ENCODE results near the gene EFCC1. TPM values are rescaled to one million over a fixed set of nuclear protein-coding genes. Genes with fewer than 3 reads are reported as not detected.

The EFCC1 gene
- total and polyA plus RNA-seq, 9 donors = 0.61 to 2.0 (median 0.79) TPM

DNA sequence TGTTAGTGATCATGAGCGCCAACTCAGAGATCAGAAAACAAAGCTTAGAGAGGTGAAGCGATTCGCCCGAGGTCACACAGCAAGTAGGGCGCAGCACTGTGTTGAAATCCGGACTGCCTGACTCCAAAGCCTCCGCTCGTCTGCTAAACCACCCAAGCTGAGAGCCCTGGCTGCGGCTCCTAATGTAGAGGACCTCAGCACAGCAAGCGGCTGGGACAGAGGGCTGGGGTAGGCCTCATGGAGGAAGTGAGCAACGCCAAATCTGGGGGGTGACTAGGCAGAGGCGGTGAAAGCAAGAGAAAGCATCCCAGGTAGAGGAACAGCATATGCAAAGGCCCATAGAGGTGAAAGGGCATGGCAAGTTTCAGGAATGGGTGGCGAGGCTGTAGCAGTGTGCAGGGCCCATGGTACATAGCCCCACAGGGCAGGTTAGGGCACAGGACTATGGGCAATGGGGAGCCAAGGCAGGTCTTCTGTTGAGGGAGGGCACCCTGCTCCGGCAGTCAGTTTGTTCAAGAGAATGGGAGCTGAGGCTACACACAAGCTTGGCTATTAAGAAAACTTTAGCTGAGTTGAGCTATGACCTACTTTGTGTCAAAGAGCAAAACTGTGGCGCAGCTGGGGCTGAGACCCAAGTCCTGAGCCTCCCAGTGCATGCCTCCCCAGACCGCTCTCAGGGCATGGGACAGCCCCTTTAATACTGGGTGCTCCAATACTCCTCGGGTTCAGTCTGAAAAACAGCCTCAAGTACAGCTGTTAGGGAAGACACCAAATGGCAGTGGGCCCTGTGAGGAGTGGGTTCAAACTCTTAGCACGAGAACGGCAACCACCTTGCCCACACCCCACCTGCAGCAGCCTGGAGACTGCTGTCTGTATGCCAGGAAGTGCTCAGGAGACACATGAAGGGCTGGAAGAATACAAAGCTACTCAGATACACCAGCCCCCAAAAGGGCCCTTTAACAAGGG, 6.2 kb upstream of the EFCC1 start:
- H3K4me3 ChIP-seq (ENCODE audit: low read length) = no peak overlapping the region
- whole genome bisulfite sequencing (ENCODE audit: insufficient coverage) = 84% methylated on average over 18 of the region's 19 CpGs

DNA sequence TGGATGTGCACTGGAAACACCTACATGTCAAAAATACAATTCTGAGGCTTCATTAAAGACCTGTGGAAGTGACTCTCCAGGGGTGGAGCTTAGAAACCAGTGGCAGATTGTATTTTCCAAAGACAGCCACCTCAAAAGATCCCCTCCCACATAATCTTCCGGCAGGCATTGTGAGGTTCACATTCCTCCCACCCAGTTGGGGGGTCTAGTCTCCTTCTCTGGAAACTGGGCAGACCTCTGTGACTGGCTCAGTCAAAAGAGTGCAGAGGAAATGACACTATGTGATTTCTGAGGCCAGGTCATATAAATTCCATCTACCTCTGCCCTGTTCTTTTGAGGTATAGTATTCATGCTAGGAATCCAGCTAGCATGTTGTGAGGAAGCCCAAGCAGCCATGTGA, 5.4 kb upstream of the EFCC1 start:
- WGBS (ENCODE audit: insufficient coverage) = no CpG with 5 or more reads among the region's 1 CpG
- no peaks in the 10 kb centered on the region for H3K9me3 ChIP-seq (replicated peaks; ENCODE audit: control insufficient read depth, low read depth, low read length)

More for the DNA sequence above, 6.2 kb upstream of the EFCC1 start:
- H3K36me3 ChIP-seq (ENCODE audit: control insufficient read depth, insufficient read depth, low read length) = no peaks in the 10 kb centered on the region
- DNase-seq = no peak
- peaks cover 50% of the 10 kb centered on the region for H3K27me3 ChIP-seq (ENCODE audit: control insufficient read depth, insufficient read depth, low read length)
- H3K4me1 ChIP-seq (ENCODE audit: control insufficient read depth, insufficient read depth, low read length) = peaks cover 13% of the 10 kb centered on the region
- H3K9me3 ChIP-seq (replicated peaks; ENCODE audit: control insufficient read depth, low read depth, low read length) = no peaks in the 10 kb centered on the region
- no peak overlapping the region for H3K27ac ChIP-seq (ENCODE audit: low read length)

DNA sequence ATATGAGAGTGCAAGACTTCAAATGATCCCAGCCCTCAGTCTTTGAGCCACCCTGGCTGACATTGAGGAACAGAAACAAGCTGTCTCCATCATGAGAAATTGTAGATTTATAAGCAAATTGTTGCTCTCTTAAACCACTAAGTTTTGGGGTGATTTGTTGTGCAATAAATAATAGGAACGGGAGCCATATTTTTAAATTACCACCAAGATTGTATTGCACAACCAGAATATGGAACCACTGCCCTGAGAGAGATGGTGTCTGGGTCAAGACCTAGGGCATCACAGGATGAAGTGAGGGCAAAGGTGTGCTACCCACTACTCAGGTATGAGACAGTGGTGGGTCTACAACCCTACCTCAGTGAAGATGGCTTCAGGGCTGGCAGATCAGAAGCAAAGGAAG, 4.9 kb upstream of the EFCC1 start:
- no peak overlapping the region for H3K27ac ChIP-seq (ENCODE audit: low read length)
- no peak overlapping the region for H3K4me3 ChIP-seq (ENCODE audit: low read length)
- peaks cover 18% of the 10 kb centered on the region for H3K4me1 ChIP-seq (ENCODE audit: control insufficient read depth, insufficient read depth, low read length)
- no peaks in the 10 kb centered on the region for H3K9me3 ChIP-seq (replicated peaks; ENCODE audit: control insufficient read depth, low read depth, low read length)
- DNase-seq = no peak
- no peaks in the 10 kb centered on the region for H3K36me3 ChIP-seq (ENCODE audit: control insufficient read depth, insufficient read depth, low read length)
- H3K27me3 ChIP-seq (ENCODE audit: control insufficient read depth, insufficient read depth, low read length) = peaks cover 63% of the 10 kb centered on the region
- no CpG with 5 or more reads among the region's 1 CpG for WGBS (ENCODE audit: insufficient coverage)

More for the DNA sequence above, 5.4 kb upstream of the EFCC1 start:
- Histone ChIP-seq H3K27ac (ENCODE audit: low read length) (no peak overlapping the region), H3K4me3 (ENCODE audit: low read length) (no peak overlapping the region), H3K36me3 (ENCODE audit: control insufficient read depth, insufficient read depth, low read length) (no peaks in the 10 kb centered on the region), H3K4me1 (ENCODE audit: control insufficient read depth, insufficient read depth, low read length) (peaks cover 15% of the 10 kb centered on the region), H3K27me3 (ENCODE audit: control insufficient read depth, insufficient read depth, low read length) (peaks cover 59% of the 10 kb centered on the region)
- DNase-seq = no peak

DNA sequence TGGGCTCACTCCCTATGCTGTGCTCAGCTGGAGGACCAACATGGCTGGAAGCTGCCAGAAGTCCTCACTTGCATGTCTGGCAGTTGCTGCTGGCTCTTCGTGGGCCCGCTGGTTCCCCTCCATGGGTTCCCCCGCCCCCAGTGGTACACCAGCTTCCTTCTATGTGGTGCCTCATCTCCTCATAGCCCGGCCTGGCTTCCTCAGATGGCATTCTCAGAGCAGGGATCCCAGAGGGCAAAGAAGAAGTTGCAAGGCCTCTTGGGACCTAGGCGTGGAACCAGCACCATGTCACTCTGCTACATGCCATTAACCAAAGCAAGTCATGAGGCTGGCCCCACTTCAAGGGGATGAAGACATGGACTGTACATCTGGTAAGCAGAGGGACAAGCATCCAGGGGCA, 4.4 kb upstream of the EFCC1 start:
- H3K36me3 ChIP-seq (ENCODE audit: control insufficient read depth, insufficient read depth, low read length) = no peaks in the 10 kb centered on the region
- peaks cover 69% of the 10 kb centered on the region for H3K27me3 ChIP-seq (ENCODE audit: control insufficient read depth, insufficient read depth, low read length)
- H3K27ac ChIP-seq (ENCODE audit: low read length) = no peak overlapping the region
- DNase-seq = no peak
- peaks cover 18% of the 10 kb centered on the region for H3K4me1 ChIP-seq (ENCODE audit: control insufficient read depth, insufficient read depth, low read length)
- 76% methylated on average over 5 of the region's 5 CpGs for WGBS (ENCODE audit: insufficient coverage)
- no peaks in the 10 kb centered on the region for H3K9me3 ChIP-seq (replicated peaks; ENCODE audit: control insufficient read depth, low read depth, low read length)
- no peak overlapping the region for H3K4me3 ChIP-seq (ENCODE audit: low read length)

DNA sequence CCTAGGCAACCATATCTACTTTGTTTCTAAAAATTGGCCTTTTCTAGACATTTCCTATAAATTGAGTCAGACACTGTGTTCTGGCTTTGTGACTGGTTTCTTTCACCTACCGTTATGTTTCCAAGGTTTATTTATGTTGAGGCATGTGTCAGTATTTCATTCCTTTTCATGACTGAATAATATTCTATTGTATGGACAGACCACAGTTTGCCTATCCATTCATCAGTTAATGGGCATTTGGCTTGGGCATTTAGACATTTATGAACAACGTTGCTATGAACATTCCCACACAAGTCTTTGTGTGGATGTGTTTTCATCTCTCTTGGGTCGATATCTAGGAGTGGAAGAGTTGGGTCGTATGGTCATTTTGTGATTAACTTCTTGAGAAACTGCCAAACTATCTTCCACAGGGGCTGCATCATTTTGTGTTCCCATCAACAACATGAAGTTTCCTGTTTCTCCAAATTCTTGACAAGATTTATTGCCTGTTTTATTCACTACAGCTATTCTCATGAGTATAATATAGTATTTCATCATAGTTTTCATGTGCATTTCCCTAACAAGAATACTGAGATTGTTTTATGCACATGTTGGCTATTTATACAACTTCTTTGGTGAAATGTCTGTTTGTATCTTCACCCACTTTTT, 3.5 kb upstream of the EFCC1 start:
- no peak overlapping the region for H3K27ac ChIP-seq (ENCODE audit: low read length)
- H3K36me3 ChIP-seq (ENCODE audit: control insufficient read depth, insufficient read depth, low read length) = no peaks in the 10 kb centered on the region
- peaks cover 18% of the 10 kb centered on the region for H3K4me1 ChIP-seq (ENCODE audit: control insufficient read depth, insufficient read depth, low read length)
- H3K9me3 ChIP-seq (replicated peaks; ENCODE audit: control insufficient read depth, low read depth, low read length) = no peaks in the 10 kb centered on the region
- H3K27me3 ChIP-seq (ENCODE audit: control insufficient read depth, insufficient read depth, low read length) = peaks cover 76% of the 10 kb centered on the region
- no peak overlapping the region for H3K4me3 ChIP-seq (ENCODE audit: low read length)
- no peak for DNase-seq
- whole genome bisulfite sequencing (ENCODE audit: insufficient coverage) = no CpG with 5 or more reads among the region's 4 CpGs

DNA sequence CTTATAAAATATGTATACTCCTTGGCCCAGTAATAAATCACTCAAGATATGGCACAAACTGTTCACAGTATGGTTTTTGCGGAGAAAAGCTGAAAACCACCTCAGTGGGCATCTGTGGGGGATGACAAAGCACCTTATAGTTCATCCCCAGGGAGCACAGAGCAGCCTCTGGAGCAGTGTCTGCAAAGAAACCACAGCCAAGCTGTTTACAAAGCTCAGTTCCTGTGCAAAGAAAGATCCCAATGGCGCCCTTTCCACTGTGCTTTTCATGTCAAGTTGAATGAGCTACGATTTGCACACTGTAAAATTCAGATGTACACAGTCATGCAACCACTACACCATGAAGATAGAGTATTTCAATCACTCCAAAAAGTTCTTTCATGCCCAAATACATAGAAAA, 2.5 kb upstream of the EFCC1 start:
- WGBS (ENCODE audit: insufficient coverage) = no CpG with 5 or more reads among the region's 3 CpGs
- no peak for DNase-seq
- no peak overlapping the region for H3K27ac ChIP-seq (ENCODE audit: low read length)
- peaks cover 15% of the 10 kb centered on the region for H3K4me1 ChIP-seq (ENCODE audit: control insufficient read depth, insufficient read depth, low read length)
- H3K4me3 ChIP-seq (ENCODE audit: low read length) = no peak overlapping the region
- H3K9me3 ChIP-seq (replicated peaks; ENCODE audit: control insufficient read depth, low read depth, low read length) = no peaks in the 10 kb centered on the region
- H3K27me3 ChIP-seq (ENCODE audit: control insufficient read depth, insufficient read depth, low read length) = peaks cover 76% of the 10 kb centered on the region
- H3K36me3 ChIP-seq (ENCODE audit: control insufficient read depth, insufficient read depth, low read length) = no peaks in the 10 kb centered on the region

DNA sequence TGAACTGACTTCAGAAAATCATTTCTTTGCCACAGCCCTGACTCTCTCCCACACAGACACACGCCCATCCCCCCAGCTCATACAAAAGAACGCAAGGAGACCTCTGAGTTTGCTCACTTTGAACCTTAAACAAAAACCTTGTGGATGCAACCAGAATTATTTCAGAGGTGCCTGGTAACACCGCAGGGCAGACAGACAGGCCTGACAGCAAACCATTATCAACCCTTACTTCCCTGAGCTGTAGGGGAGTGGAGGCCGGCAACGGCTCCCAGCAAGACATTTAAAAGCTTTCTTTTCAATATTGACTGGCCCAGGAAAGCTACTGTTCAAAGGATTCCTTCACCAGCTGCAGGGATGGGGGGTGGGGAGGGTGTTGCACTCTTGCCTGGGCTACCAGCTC, 2.0 kb upstream of the EFCC1 start:
- DNase-seq = no peak
- H3K4me3 ChIP-seq (ENCODE audit: low read length) = no peak overlapping the region
- H3K4me1 ChIP-seq (ENCODE audit: control insufficient read depth, insufficient read depth, low read length) = peaks cover 13% of the 10 kb centered on the region
- 80% methylated on average over 2 of the region's 5 CpGs for WGBS (ENCODE audit: insufficient coverage)
- H3K9me3 ChIP-seq (replicated peaks; ENCODE audit: control insufficient read depth, low read depth, low read length) = no peaks in the 10 kb centered on the region
- peaks cover 75% of the 10 kb centered on the region for H3K27me3 ChIP-seq (ENCODE audit: control insufficient read depth, insufficient read depth, low read length)
- no peak overlapping the region for H3K27ac ChIP-seq (ENCODE audit: low read length)
- no peaks in the 10 kb centered on the region for H3K36me3 ChIP-seq (ENCODE audit: control insufficient read depth, insufficient read depth, low read length)

DNA sequence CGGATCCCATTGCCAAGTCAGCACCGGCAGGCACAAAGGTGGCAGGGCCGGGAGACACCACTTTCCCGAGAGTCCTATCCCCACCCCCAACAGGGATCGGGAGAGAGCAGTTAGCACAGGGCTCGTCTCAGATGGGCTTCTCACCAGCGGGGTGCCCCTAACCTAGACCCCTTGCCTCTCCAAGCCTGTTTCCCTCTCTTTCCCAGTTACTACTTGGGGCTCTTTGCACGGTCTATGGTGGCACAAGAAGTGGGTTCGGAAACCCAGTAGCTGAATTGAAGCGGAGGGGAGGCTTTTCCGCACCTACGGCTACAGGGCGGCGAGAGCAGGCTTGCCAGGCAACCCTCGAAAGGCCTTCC, 383 bp upstream of the EFCC1 start:
- no peak for DNase-seq
- Histone ChIP-seq H3K9me3 (replicated peaks; ENCODE audit: control insufficient read depth, low read depth, low read length) (no peaks in the 10 kb centered on the region), H3K27ac (ENCODE audit: low read length) (peak overlapping the region; percentile 14), H3K4me1 (ENCODE audit: control insufficient read depth, insufficient read depth, low read length) (peaks cover 13% of the 10 kb centered on the region), H3K4me3 (ENCODE audit: low read length) (peak overlapping the region; percentile 52), H3K36me3 (ENCODE audit: control insufficient read depth, insufficient read depth, low read length) (no peaks in the 10 kb centered on the region), H3K27me3 (ENCODE audit: control insufficient read depth, insufficient read depth, low read length) (peaks cover 73% of the 10 kb centered on the region)
- 7% methylated on average over 8 of the region's 15 CpGs for WGBS (ENCODE audit: insufficient coverage)

DNA sequence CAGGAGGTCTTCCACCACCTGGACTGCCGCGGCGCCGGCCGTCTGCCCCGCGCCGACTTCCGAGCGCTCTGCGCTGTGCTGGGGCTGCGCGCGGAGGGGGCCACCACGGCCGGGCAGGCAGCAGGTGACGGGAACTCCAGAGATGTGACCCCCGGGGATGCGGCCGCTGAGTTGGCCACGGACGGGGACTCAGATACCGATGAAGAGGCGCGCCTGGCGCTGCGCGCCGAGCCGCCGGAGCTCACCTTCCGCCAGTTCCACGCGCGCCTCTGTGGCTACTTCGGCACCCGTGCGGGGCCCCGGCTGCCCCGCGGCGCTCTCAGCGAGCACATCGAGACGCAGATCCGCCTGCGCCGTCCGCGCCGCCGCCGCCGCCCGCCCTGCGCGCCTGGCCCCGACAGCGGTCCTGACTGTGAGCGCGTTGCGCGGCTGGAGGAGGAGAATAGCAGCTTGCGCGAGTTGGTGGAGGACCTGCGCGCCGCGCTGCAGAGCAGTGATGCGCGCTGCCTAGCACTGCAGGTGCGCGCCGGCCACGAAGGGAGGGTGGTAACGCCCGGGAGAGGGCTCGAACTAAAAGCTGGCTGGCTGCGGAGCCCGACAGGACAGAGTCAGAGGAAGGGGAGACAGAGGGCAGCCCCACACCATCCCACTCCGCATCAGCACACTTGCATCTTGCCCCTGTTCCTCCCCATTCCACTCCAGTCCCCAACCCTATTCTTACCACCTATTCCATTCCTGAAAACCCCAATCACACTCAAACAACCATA, 885 bp downstream of the EFCC1 start:
- H3K27ac ChIP-seq (ENCODE audit: low read length) = no peak overlapping the region
- no peaks in the 10 kb centered on the region for H3K9me3 ChIP-seq (replicated peaks; ENCODE audit: control insufficient read depth, low read depth, low read length)
- H3K4me3 ChIP-seq (ENCODE audit: low read length) = peak overlapping the region; percentile 52
- H3K4me1 ChIP-seq (ENCODE audit: control insufficient read depth, insufficient read depth, low read length) = peaks cover 15% of the 10 kb centered on the region
- under 1% methylated on average over 81 of the region's 81 CpGs for WGBS (ENCODE audit: insufficient coverage)
- no peaks in the 10 kb centered on the region for H3K36me3 ChIP-seq (ENCODE audit: control insufficient read depth, insufficient read depth, low read length)
- peaks cover 65% of the 10 kb centered on the region for H3K27me3 ChIP-seq (ENCODE audit: control insufficient read depth, insufficient read depth, low read length)
- DNase-seq = no peak

Measured in muscle of leg (tissue), 11 donors.